GM18508 (cell line): ENCODE measurements around the gene PGS1.

Source experiments
- ATAC-seq: cut with Tn5 transposase; IDR thresholded peaks from one replicate; pipeline ENCODE4 v1.9.1; 2021; ENCODE audit warnings: moderate number of reproducible peaks; ENCODE audit not compliant: insufficient read depth, unreplicated experiment

Gene PGS1

DNA sequence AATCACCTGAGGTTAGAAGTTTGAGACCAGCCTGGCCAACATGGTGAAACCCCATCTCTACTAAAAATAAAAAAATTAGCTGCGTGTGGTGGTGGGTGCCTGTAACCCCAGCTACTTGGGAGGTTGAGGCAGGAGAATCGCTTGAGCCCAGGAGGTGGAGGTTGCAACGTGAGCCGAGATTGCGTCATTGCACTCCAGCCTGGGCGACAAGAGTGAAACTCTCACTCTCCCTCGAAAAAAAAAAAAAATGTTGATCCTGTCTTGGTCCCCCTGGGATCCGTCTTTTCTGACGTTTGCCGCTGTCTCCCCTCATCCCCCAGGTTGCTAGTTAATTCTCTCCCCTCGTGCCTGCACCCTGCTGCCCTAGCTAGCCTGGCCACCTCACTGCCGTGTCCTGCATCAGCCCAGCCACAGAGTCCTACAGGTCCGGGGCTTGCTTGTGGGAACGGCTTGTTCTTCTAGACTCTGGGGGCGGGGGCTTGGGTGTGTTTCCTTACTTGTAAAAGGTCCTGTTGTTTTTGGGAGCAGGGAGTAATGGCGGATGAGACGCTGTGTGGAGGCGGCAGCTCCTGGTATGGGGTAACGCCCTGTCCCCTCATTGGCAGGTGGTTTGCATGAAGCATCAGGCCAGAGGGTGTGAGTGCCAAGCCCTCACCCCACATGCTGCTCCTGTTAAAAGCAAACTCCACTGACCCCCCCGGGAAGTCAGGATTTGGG is 44.6 kb downstream of the PGS1 start:
- ATAC-seq = no peak

DNA sequence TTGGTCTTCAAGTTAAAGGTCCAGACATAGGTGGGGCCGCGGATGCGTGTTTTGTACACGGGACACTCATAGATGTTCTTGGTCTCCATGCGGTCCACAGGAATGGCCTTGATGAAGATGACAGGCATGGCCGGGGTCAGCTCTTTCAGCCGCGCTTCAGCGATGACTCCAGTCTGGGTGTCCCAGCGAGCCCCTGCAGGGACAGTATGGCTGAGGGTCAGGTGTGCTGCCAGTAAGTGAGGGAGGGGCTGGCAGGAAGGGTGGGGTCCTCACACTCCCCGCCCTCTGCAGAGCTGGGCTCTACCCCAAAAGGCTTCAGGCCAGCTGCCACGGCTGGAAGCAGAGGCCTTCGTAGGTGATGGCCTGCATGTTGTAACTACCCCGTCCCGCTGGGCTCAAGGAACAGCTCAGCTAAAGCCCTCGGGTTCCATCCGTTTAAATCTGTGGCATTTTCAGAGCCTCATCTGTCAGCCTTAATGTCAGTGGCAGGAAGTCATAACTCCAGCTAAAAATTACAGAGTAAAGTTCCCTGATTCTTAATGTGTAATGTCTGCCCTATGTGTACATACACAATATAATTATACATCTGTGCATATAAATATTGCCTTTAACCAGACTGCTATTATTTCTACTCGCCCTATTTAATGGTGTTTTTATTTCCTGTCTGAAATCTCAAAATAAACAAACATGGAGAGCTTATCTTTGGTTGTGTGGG is 45.7 kb downstream of the PGS1 start:
- ATAC-seq = no peak

DNA sequence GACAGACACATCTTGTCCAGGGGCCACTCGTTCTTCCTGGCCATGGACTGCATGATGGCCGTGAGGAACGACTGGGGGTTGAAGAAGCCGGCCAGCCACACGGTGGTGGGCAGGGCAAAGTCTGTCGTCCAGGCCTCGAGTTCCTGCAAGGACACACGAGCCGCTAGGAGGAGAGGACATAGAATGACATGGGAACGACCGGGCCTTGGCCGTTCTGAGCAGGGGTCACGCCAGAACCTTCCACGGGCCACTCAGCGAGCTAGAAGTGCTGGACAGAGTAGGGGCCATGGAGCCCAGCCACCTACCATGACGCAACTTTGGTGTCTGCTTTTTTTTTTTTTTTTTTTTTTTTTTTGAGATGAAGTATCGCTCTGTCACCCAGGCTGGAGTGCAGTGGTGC is 47.0 kb downstream of the PGS1 start:
- ATAC-seq = no peak

DNA sequence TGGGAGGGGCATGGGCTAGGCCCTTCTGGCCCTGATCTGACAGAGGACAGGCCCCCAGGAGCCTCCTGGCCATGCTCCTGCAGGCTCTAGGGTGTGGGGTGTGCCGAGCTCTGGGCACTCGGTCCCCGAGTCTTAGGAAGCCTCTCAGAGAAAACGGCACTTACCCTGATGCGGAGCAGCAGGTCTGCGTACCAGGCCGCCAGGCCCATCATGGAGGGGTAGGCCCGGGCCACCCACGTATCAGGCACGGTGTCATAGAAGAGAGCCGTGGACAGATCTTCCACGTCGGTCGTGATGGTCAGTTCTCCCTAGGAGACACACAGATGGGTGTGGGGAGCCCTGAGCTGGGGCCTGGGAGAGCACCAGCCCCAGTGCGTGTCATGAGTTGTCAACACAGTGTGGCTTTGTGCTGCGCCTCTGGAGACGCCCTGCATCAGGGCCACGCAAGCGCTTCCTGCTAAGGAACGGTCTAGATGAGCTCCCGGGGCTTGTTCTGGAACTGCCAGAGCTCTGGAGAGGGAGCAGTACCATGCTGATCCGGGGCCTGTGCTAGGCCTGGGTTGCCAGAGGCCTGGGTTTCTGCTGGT is 47.9 kb downstream of the PGS1 start:
- ATAC-seq = no peak

DNA sequence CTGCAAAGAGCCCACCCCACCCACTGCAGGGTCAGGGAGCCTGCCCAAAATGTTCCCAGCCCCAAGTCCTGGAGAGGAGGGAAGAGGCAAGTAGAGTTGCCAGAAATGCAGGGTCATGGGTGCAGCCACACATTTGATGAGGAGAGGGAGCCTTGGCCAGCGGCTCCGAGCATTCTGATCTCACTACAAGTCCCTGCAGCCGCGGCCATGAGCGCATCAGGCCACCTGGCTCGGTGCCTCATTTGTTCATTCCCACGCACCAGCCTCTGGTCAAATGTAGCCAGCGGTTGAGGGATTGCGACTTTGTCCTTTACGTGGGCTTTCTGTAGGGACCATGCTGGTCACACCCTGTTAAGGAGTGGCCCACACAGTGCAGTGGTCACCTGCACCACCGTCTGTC is 48.7 kb downstream of the PGS1 start:
- ATAC-seq = no peak

DNA sequence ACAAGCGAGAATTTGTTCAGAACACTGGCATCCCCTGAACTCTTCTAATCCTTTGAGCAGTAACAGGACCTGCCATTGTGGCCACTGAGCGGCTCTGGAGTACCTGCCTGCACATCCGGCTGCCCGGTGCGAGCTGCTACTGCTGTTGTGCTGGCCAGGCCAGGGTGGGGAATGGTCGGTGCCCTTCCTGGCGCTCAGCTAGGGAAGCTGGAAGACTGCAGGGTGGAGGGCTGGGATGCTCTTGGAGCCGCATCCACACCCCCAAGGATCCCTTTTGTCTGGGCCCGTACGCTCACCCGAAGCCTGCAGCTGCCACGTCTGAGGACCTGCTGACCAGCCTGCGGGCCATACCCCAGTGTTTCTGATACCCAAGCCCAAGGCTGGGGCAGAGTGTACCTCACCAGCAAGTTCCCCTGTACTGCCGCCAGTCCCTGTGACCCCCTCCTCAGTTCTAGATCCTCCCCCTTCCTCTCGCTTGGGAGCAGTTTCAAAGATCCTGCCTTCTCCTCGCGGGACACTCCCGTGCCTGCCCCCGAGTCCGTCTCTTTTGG is 49.7 kb downstream of the PGS1 start:
- no peak for ATAC-seq

DNA sequence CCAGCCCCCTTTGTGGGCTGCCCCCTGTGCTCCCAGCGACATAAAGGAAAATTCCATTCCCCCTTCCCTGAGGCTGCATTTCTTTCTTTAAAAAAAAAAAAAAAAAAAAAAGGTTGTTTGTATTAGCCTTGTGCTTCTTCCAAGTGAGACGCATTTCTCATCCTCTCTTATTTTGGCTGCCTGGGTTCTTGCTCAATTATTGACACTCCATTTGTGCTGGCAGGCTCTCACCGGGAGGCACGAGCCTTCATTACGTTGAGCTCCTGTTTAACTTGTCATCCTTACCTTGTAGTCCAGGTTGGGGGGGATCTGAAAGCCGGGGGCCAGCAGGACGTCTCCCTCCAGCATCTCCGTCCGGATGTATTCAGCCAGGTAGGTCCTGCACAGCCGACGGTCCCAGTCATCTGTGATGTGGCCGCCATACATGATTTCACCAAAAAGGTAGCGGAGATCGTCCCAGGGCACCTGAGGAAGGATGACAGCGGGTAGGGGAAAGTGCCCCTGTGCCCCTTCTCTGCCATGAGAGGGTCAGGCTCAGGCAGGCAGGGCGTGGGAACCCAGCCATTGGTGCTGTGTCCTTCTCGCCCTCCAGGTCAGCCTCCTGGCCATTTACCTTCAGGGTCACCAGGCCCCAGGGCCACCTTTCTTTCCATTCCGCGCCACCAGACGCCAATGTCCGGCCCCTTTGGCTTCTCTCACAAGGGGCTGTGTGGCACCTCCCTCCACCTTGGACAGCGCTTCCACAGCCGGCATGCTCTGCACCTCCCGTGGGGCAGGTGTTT is 50.6 kb downstream of the PGS1 start:
- no peak for ATAC-seq

DNA sequence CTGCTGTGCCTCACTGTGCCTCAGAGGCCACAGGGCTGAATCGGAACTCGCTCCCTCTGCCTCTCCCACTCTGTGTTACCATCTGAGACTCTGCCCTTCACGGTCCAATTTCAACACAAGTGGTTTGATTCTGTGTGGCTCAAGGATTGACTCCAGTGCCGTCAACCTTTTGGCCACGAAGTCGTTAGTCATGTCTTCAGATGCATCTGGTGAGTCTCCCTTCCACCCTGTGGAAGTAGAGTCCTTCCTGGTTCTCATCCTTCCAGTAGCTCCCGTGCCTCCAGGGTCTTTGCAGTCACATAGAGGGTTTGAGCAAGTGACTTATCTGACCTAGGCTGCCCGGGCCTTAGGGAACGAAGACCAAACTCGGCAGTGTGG is 51.2 kb downstream of the PGS1 start:
- ATAC-seq = no peak

DNA sequence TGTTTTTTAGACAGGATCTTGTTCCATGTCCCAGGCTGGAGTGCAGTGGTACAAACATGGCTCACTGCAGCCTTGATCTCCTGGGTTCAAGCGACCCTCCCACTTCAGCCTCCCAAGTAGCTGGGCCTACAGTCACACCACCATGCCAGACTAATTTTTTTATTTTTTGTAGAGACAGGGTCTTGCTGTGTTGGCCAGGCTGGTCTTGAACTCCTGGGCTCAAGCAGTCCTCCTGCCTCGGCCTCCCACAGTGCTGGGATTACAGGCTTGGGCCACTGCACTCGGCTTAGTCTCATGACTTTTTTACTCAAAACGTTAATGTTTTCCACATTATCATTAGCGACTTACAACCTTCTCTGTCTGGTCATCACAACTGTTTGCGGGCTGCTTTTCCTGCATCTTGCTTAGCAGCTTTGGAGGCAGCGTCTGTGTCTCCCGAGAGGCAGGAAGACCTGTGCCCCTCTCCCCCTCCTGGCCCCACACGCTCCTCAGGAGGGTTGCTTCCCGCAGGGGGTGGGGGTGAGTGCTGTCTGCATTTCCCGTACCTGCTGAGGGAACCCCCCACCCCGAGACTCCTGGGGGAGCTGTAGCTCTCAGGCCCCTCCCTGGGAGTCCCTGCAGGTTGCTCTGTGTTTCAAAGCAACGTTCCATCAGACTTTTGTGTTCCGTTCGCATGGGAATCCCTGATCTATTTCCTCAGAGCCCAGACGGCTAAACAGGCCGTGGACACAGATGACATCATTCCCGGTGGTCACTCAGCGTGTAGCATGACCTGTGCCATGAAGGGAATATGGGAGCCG is 52.6 kb downstream of the PGS1 start:
- ATAC-seq = no peak

DNA sequence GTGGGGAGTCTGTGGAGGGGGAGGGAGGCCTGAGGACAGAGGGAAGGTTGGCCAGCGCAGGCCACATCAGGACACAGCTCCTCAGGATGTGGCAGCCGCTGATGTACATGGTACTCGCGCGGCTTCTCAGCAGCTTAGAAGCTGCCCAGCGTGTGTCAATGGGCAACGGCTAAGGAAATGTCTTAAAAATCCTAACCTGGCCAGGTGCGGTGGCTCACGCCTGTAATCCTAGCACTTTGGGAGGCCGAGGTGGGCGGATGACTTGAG is 53.2 kb downstream of the PGS1 start:
- no peak for ATAC-seq

DNA sequence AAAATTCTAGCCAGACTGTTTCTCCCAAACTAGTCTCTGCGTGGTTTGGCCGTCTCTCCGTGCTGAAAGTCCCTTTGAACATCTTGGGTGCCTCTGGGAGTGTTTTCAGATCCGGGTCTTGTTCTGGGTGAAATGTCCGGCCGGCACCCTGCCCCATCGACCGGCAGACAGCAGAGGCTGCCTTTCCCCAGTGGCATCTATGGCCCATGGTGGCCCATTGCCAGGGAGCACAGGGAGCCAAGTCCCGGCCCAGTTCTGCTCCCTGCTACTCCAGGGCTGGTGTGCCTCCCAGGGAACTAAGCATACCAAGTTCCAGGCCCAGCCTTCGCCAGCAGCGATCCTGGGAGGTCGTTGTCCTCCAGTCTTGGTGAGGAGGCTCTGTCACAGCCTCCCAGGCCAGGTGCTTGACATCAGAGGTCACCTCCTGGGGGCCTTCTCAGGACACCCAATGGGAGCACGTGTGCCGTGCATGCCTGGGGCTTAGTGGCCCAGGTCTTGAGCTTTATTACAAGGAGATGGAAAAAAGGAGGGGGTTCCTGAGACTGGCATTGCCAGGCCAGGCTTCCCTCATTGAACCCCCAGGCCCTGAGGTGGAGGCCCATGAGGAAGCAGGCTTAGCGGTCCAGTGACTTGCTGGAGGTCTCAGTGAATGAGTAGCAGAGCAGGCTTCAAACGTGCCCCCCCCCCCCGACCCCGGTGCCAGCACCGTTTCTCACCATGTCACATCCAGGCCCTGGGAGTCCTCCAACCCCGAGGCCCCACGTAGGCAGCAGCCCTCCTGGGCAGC is 54.0 kb downstream of the PGS1 start:
- no peak for ATAC-seq

DNA sequence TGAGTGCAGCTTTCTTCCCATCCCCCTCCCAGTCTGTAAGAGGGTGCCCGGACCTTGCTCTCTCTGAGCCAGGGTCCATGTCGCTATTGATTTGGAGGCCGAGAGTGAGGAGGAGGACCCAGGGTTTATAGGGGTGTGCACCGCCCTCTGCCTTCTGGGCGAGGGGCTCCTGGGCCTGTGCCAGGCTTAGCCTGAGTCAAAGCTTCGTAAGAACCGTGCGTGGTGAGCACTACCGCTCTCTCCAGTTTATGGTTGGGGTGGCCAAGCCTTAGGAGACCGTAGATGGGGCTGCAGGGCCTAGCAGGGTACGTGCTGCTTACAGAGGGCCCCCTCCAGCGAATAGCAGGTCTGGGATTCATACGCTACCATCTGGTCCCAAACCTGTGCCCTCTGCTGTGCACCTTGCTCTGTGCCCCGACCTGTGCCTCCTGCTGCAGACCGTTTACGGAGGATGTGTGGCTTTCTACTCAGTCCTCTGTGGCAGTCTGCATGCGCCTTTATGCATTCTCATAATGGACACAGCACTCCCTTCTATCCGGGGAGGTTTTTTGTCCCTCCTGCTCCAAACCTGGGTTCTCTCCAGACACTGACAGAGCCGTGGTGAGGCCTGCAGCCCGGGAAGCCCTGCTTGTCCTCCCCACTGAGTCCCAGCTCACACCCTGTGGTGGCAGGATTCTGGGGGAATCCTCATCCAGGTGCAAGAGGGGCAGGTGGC is 54.7 kb downstream of the PGS1 start:
- ATAC-seq = no peak

DNA sequence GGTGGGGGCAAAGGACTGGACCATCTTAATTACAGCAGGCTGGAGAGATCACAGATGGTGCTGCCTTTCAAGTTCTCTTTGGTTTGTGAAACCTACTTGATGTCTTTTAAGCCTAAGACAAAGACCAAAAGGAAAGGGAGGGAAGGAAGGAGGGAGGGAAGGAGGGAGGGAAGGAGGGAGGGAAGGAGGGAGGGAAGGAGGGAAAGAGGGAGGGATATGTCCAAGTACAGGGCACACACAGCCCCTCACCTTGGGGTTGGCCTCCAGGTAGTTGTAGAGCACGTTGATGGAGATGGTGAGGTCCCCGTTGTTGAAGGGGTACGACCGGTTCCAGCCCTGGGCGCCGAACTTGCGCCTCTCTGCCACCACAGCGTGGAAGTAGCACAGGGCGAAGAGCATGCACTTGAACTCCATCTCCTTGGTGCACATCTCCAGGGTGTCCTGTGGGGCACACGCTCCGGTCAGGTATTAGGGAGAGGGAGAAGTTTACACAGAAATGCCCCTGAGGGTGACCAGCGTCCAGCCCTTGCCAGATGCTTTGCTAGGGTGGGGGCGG is 55.4 kb downstream of the PGS1 start:
- ATAC-seq = no peak

DNA sequence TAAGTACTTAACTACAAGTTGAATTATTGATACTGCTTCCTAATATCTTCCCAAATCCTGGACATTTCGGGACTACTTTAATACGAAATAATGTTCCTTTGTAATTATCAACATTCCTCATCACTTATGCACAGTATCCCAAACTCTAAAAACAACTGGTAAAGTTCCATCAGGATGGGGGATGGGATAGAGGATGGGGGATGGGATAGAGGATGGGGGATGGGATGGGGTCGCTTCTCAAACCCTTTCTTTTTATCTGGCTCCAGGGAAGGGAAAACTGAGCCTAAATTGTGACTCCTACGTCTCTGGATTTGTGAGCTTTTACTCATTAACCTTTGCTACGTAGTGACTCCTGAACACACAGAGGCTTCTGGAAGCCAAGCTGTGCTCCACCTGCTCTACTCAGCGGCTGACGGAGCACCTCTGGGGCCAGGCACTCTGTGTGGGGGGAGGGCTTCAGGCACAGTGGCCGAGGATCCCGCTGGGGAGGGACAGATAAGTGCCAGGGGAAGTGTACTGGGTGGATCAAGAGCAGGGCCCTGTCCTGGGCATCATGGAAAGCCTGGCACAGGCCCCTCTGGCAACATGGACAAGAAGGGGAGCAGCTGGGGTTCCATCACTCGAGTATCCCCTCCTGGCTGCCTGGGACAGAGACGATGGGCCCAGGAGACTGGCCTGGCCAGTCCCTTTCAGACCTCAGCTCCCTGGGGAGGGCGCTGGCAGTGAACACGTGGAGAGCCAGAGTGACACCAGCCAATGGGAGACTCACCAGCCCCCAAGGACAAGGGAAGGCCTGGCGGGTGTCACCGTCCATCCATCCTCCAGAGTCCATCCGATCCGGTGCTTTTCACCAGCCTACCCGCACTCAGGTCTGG is 56.2 kb downstream of the PGS1 start:
- no peak for ATAC-seq

DNA sequence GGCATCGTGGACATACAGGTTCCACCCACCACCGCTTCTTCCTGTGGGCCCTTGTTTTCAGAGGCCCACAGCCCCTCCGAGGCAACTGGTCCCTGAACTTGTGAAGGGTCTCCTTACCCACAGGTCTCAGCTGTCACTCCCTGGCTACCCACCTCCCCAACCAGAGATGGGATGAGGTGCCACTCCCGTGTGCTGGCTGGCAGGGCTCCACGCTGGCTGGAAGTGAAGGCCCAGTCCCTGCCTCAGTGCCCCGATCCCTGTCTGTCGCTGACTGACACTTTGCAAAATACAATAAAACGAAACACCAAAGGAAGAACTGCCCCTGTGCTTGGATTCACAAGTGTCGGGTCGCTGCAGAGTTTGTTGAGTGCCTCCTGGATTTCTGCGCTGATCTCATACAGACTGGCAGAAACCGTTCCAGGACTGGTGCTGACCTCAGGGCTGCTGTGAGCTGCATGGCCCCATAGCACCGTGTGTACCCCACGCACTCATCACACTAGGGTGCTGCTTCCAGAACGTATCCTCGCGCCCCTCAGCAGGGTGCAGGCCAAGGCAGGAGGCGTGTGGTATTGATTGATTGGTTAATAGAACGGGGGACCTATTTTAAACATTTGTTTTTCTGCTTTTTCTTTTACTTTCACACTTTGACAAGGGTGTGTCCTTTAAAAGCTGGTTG is 57.0 kb downstream of the PGS1 start:
- no peak for ATAC-seq

DNA sequence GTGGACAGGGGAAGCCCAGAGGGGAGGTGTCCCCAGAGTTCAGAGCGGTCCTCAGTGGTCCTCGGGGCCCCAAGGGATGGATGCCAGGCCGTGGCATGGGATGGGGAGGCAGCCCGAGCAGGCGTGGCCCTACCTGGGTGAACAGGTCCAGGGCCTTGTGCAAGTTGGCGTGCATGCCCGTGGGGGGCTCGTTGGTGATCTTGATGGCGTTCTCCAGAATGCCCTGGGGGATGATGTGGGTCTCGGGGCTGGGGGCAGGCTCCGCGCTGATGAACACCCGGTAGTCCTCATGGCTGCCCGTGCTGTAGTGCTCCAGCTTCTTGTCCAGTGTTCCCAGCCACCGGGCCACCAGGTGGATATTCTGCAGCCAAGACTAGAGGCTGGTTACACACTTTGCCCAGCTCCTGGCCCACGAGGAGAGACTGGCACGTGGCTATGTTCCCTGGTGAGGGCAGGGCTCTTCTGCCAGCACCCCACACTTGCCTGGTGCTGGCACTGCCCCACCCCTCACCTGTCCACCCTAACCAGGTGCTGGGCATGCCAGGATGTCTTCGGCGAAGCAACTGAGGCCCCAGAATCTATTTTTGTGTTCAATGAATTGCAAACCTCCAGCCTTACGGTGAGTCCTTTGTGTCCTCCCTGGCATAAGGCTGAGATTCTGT is 59.2 kb downstream of the PGS1 start:
- ATAC-seq = no peak

DNA sequence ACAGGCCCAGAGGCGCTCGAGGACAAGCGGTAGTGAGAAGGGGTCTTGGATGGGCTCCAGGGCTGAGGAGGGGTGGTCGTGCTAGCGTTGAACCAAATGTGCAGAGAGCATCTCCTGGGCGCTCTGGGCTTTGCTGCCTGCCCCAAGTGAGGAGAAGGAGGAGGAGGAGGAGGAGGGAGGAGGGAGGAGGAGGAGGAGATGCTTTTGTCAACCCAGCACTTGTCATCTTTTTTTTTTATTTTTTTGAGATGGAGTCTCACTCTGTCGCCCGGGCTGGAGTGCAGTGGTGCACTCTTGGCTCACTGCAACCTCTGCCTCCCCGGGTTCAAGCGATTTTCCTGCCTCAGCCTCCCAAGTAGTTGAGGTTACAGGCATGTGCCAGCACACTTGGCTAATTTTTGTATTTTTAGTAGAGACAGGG is 59.8 kb downstream of the PGS1 start:
- no peak for ATAC-seq
